GM23338 (cell line): ENCODE results near the gene CCDC6.

Source experiments
- CREB1 ChIP-seq: fragments of 250-450 bp; sonication (Bioruptor Pico); IDR thresholded peaks from 2 replicates; pipeline ENCODE4 v1.5.0; 2020; ENCODE audit warnings: low read depth, mild to moderate bottlenecking, moderate library complexity
- CTCF ChIP-seq, 2 experiments: fragments of 200-600 bp in 1 of 2; sonication (generic) in 1 of 2; conservative IDR thresholded peaks; 2 replicates each; pipeline versions ENCODE4 v1.5.1 to v1.6.1; 2016 to 2017; ENCODE audit warnings: antibody characterized with exemption in 2 of 2, low read depth in 2 of 2, mild to moderate bottlenecking in 2 of 2, moderate library complexity in 1 of 2
- EZH2 ChIP-seq: fragments of 200-600 bp; sonication (generic); IDR thresholded peaks from one replicate; pipeline ENCODE4 v1.8.0; 2017; ENCODE audit warnings: antibody characterized with exemption, mild to moderate bottlenecking, low read depth; ENCODE audit not compliant: unreplicated experiment
- EZH2phosphoT487 ChIP-seq: fragments of 200-600 bp; sonication (generic); IDR thresholded peaks from one replicate; pipeline ENCODE4 v1.8.1; 2018; ENCODE audit warnings: antibody characterized with exemption; ENCODE audit not compliant: unreplicated experiment
- JUNB ChIP-seq: IDR thresholded peaks from one replicate; pipeline ENCODE4 v1.6.1; 2016; ENCODE audit warnings: antibody characterized with exemption; ENCODE audit not compliant: unreplicated experiment
- NANOG ChIP-seq: IDR thresholded peaks from 2 replicates; pipeline ENCODE4 v1.6.1; 2016; ENCODE audit warnings: antibody characterized with exemption, borderline replicate concordance
- POLR2AphosphoS5 ChIP-seq: IDR thresholded peaks from 2 replicates; pipeline ENCODE4 v1.6.1; 2016; ENCODE audit warnings: antibody characterized with exemption, low read depth
- REST ChIP-seq: IDR thresholded peaks from one replicate; pipeline ENCODE4 v1.6.1; 2018; ENCODE audit warnings: antibody characterized with exemption; ENCODE audit not compliant: unreplicated experiment
- STAT1 ChIP-seq: IDR thresholded peaks from one replicate; pipeline ENCODE4 v1.6.1; 2016; ENCODE audit warnings: antibody characterized with exemption; ENCODE audit not compliant: unreplicated experiment
- ZNF114 ChIP-seq: fragments of 250-450 bp; sonication (Bioruptor Pico); IDR thresholded peaks from 2 replicates; pipeline ENCODE4 v1.5.0; 2020; ENCODE audit warnings: mild to moderate bottlenecking, moderate library complexity
- ZNF331 ChIP-seq: fragments of 250-450 bp; sonication (Bioruptor Pico); IDR thresholded peaks from 2 replicates; pipeline ENCODE4 v1.5.0; 2020; ENCODE audit warnings: low read depth, mild to moderate bottlenecking, moderate library complexity
- TF ChIP-seq, protein P1 (sequence below): IDR thresholded peaks from 2 replicates; pipeline ENCODE4 v1.6.1; 2016; ENCODE audit warnings: antibody characterized with exemption
- TF ChIP-seq, protein P2 (sequence below): fragments of 250-450 bp; sonication (Bioruptor Pico); IDR thresholded peaks from 2 replicates; pipeline ENCODE4 v1.5.0; 2020; ENCODE audit warnings: mild to moderate bottlenecking, moderate library complexity

DNA sequence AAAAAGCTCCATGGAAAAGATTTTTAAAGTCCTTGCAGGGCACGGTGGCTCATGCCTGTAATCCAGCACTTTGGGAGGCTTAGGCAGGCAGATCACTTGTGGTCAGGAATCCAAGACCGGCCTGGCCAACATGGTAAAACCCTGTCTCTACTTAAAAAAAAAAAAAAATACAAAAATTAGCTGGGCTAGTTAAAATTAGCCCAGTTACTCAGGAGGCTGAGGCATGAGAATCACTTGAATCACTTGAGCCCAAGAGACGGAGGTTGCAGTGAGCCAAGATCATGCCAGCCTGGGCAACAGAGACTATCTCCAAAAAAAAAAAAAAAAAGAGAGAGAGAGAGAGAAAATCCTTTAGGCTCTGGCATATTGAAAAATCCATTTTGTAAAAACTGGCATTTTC lies 61.9 kb downstream of the CCDC6 start:
- TF ChIP-seq POLR2AphosphoS5 (no peak), CTCF (conservative IDR thresholded peaks at IDR 0.05; ENCODE audit: low read depth in 2 of 2) (no peak), CREB1 (CRISPR knock-in tag) (no peak), JUNB (no peak), EZH2phosphoT487 (no peak), EZH2 (no peak), REST (no peak), STAT1 (no peak), ZNF114 (CRISPR knock-in tag) (no peak), NANOG (no peak), ZNF331 (CRISPR knock-in tag) (no peak)
- TF ChIP-seq, protein P1, sequence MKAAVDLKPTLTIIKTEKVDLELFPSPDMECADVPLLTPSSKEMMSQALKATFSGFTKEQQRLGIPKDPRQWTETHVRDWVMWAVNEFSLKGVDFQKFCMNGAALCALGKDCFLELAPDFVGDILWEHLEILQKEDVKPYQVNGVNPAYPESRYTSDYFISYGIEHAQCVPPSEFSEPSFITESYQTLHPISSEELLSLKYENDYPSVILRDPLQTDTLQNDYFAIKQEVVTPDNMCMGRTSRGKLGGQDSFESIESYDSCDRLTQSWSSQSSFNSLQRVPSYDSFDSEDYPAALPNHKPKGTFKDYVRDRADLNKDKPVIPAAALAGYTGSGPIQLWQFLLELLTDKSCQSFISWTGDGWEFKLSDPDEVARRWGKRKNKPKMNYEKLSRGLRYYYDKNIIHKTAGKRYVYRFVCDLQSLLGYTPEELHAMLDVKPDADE = no peak
- TF ChIP-seq, protein P2, sequence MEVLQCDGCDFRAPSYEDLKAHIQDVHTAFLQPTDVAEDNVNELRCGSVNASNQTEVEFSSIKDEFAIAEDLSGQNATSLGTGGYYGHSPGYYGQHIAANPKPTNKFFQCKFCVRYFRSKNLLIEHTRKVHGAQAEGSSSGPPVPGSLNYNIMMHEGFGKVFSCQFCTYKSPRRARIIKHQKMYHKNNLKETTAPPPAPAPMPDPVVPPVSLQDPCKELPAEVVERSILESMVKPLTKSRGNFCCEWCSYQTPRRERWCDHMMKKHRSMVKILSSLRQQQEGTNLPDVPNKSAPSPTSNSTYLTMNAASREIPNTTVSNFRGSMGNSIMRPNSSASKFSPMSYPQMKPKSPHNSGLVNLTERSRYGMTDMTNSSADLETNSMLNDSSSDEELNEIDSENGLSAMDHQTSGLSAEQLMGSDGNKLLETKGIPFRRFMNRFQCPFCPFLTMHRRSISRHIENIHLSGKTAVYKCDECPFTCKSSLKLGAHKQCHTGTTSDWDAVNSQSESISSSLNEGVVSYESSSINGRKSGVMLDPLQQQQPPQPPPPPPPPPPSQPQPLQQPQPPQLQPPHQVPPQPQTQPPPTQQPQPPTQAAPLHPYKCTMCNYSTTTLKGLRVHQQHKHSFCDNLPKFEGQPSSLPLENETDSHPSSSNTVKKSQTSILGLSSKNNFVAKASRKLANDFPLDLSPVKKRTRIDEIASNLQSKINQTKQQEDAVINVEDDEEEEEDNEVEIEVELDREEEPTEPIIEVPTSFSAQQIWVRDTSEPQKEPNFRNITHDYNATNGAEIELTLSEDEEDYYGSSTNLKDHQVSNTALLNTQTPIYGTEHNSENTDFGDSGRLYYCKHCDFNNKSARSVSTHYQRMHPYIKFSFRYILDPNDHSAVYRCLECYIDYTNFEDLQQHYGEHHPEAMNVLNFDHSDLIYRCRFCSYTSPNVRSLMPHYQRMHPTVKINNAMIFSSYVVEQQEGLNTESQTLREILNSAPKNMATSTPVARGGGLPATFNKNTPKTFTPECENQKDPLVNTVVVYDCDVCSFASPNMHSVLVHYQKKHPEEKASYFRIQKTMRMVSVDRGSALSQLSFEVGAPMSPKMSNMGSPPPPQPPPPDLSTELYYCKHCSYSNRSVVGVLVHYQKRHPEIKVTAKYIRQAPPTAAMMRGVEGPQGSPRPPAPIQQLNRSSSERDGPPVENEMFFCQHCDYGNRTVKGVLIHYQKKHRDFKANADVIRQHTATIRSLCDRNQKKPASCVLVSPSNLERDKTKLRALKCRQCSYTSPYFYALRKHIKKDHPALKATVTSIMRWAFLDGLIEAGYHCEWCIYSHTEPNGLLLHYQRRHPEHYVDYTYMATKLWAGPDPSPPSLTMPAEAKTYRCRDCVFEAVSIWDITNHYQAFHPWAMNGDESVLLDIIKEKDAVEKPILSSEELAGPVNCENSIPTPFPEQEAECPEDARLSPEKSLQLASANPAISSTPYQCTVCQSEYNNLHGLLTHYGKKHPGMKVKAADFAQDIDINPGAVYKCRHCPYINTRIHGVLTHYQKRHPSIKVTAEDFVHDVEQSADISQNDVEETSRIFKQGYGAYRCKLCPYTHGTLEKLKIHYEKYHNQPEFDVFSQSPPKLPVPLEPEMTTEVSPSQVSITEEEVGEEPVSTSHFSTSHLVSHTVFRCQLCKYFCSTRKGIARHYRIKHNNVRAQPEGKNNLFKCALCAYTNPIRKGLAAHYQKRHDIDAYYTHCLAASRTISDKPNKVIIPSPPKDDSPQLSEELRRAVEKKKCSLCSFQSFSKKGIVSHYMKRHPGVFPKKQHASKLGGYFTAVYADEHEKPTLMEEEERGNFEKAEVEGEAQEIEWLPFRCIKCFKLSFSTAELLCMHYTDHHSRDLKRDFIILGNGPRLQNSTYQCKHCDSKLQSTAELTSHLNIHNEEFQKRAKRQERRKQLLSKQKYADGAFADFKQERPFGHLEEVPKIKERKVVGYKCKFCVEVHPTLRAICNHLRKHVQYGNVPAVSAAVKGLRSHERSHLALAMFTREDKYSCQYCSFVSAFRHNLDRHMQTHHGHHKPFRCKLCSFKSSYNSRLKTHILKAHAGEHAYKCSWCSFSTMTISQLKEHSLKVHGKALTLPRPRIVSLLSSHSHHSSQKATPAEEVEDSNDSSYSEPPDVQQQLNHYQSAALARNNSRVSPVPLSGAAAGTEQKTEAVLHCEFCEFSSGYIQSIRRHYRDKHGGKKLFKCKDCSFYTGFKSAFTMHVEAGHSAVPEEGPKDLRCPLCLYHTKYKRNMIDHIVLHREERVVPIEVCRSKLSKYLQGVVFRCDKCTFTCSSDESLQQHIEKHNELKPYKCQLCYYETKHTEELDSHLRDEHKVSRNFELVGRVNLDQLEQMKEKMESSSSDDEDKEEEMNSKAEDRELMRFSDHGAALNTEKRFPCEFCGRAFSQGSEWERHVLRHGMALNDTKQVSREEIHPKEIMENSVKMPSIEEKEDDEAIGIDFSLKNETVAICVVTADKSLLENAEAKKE = no peak
